GM18526 (cell line): ENCODE data around the gene CYTH4.

Source experiments
- POLR2A ChIP-seq: IDR thresholded peaks from 3 replicates; pipeline ENCODE4 v1.6.1; 2011; ENCODE audit not compliant: insufficient read length; ENCODE audit errors: extremely low read depth

Gene CYTH4

DNA sequence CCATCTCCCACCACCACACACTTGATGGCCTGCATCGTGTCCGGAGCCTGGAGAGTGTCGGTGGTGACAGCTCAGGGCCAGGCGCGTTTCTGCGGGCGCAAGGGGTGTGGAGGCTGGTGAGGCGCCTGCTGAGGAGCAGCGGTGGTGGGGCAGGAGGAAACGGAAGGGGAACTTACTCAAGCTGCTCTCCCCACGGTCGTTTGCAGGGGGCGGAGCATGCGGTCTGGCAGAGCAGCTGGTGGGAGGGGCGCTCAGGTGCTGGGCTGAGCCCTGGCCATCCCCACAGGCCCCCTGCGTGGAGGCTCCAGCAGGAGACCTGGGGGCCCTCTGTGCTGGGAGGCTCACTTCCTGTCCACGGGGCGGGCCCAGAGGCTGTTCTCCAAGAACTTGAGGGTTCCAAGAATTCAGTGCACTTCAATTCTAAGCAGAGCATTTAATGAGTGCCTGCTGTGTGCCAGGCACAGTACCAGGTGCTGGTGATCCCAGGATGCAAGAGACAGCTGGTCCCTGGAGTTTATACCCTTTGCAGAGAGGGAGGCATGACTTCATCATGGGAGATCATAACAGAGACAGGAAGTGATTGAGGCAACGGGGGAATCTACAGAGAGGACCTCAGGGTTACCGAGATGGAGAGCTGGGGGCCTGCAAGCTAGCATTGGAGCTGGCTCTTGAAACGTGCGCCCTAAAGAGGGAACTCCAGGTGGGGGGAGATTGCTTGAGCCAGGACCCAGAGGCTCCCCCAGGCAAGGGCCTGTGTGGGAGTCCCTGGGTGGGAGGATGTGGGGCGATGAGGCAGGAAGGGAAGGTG lies 38.0 kb upstream of the CYTH4 start, which contains the start of gene RAC2:
Gene RAC2 (minus strand): TSS at position 156 of the 808 bp plus-strand sequence. CDS start 121 bp downstream, at position 35.
- TF ChIP-seq POLR2A: peak; percentile 95

DNA sequence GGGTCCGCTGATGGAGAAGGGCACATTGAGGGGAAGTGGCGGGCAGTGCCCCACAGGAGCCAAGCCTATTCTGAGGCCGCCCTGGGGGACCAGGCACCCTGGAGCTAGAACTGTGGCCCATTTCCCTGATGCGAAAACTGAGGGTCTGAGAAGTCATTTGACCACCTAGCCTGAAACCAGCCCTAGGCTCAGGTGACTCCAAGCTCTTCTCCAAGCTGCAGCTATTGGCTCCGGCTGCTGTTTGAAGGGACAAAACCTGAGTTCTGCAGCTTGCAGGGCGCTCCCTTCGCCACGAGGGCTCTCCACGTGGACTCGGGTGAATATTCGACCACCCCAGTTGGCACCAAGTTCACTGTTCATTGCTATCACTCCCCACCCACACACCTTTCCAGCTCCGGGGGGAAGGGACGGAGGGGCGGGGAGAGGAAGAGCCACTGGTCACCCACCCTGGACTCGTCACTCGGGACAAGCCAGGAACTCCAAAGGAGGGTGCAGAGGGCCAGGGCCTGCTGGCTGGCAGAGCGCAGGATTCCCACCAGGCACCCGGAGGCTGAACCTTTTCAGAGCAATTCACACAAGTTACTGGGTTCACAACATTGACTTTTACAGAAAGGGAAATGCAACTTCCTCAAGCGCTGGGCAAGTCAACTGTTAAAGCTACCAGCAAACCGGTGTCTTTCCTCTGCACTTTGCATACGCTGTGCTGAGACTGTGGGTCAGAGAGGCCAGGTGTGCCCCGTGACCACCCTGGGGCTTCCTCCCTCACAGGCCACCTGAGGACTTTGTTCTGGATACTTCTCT lies 37.2 kb upstream of the CYTH4 start:
- TF ChIP-seq POLR2A: peak; percentile 17

DNA sequence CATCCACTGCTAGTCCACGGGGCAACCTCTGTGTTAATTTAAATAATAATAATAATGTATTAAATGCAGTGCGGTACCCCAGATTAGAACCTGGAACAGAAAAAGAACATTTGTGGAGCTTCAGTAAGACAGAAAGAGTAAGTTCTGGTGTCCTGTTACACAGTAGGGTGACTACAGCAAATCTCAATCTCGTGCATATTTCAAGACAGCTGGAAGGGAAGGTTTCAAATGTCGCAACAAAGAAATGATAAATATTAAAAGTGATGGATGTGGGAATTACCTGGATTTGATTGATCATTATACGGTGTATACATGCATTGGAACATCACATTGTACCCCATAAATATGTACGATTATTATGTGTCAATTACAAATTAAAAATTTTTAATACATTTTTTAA lies 36.6 kb upstream of the CYTH4 start:
- TF ChIP-seq POLR2A: no peak

DNA sequence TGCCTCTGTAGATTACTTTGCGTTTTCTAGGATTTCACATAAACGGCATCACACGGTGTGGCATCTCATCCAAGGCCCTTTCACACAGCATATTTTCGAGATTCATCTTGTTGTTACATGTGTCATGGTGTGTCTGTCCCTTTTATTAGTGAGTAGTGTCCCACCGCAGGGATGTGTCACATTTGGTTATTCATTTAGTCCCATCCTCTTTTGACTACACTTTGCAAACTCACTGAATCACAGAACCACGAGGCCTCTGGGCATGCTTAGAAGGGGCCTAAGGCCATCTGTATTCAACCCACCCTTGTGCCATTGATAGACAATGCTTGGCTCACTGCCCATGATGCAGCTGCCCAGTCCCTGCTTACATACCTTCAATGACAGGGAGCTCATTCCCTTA lies 34.1 kb upstream of the CYTH4 start:
- no peak for TF ChIP-seq POLR2A

DNA sequence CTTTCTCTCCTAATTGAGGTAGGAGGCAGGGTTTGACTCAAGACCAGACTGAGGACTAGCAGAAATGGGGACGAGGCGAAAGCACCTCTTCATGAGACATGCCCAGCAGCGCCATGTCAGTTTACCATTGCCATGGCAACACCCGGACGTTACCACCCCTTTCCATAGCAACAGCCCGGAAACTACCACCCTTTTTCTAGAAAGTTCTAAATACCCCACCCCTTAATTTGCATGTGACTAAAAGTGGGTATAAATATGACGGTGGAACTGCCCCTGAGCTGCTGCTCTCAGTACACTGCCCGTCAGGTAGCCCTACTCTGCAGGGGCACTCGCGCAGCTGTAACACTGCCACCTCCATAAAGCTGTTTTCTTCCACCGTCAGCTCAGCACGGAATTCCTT lies 32.3 kb upstream of the CYTH4 start:
- no peak for TF ChIP-seq POLR2A

GRCh38 chr22:37253126-37253660 lies 29.1 kb upstream of the CYTH4 start:
- TF ChIP-seq POLR2A: no peak

DNA sequence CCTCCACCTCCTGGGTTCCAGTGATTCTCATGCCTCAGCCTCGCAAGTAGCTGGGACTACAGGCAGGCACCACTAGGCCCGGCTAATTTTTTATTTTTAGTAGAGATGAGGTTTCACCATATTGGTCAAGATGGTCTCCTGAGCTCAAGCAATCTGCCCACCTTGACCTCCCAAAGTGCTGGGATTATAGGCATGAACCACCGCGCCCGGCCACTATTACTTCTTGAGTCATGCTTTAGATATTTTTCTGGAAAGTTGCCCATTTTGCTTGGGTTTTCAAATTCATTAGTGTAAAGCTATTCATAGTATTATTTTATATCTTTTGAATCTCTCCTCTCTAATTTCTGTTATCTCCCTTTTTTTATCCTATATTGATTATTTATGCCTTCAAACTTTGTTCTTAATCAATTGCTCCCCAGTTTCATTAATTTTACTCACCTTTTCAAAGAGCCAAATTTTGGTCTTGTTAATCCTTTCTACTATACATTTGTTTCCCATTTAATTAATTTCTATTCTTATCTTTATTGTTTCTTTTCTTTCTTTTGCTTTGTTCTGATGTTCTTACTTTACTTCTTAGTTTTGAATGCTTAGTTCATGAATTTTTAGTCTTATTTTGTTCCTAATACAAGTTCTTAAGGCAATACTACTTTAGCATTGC lies 28.0 kb upstream of the CYTH4 start:
- TF ChIP-seq POLR2A: no peak

DNA sequence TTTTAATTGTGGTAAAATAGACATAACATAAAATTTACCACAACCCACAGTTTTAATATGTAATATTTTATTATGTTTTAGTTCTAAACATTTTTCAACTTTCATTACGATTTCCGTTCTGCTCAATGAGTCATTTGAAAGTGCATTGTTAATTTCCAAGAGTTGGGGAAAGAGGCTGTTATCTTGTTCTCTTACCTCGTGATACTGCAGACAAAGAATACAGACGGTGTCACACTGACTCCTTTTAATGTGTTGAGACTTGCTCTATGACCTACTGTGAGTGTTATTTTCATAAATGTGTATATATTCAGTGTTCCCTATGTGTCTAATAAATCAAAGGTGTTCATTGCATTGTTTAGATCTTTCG lies 27.5 kb upstream of the CYTH4 start:
- no peak for TF ChIP-seq POLR2A

GRCh38 chr22:37255558-37256006 lies 26.7 kb upstream of the CYTH4 start:
- no peak for TF ChIP-seq POLR2A

GRCh38 chr22:37256075-37256726 lies 26.1 kb upstream of the CYTH4 start:
- TF ChIP-seq POLR2A: no peak

- no peak for TF ChIP-seq POLR2A
Measured at GRCh38 chr22:37258005-37258752, 24.1 kb upstream of the CYTH4 start.

DNA sequence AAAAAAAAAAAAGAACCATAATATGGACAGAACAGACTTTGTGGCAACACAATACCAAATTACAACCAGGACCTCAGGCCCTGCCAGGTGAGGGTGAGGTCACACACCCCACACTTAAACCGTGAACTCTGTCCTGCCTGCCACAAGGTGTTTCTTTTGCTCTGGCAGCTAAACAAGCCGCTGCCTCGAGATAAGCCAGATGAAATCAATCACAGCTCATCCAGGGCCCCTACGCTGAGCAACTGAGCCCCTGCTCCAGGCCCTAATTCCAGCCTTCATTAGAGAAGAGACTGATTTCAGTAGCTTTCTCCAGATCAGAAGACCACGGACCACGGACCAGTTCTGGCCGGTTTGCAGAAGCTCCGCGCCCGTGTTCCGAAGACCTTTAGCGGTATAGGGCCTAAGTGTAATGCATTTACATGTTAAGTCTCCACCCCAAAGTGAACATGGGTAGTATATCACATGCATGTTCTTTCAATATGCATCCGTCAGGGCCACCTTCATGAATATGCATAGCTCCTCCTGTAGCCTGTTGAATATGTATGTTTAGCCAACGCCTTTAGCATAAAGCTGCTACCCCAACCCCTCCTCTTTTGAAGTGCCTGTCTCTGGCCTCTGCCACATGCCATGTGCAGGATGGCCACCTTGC lies 23.4 kb upstream of the CYTH4 start:
- TF ChIP-seq POLR2A: no peak

- no peak for TF ChIP-seq POLR2A
Measured at GRCh38 chr22:37259540-37260029, 22.7 kb upstream of the CYTH4 start.
